ENCODE measurements around the gene FAM20A.

FAM20A gene

GRCh38 chr17:68640242-68640989 is 39.2 kb upstream of the FAM20A start:
- DNase-seq (ENCODE audit: low read depth), result no peak
- no peak for TF ChIP-seq CTCF (IDR thresholded peaks at IDR 0.05; ENCODE audit: control insufficient read depth, extremely low read depth, insufficient read depth)
- no peak overlapping the region for H3K4me3 ChIP-seq (ENCODE audit: low read depth, low read length)

GRCh38 chr17:68634345-68634876 is 33.2 kb upstream of the FAM20A start:
- TF ChIP-seq CTCF (IDR thresholded peaks at IDR 0.05; ENCODE audit: control insufficient read depth, extremely low read depth, insufficient read depth), result no peak
- H3K4me3 ChIP-seq (ENCODE audit: low read depth, low read length), result no peak overlapping the region
- DNase-seq (ENCODE audit: low read depth), result no peak

GRCh38 chr17:68628576-68628957 is 27.4 kb upstream of the FAM20A start:
- no peak for DNase-seq (ENCODE audit: low read depth)
- H3K4me3 ChIP-seq (ENCODE audit: low read depth, low read length), result no peak overlapping the region
- TF ChIP-seq CTCF (IDR thresholded peaks at IDR 0.05; ENCODE audit: control insufficient read depth, extremely low read depth, insufficient read depth), result no peak

- DNase-seq (ENCODE audit: low read depth), result peak; percentile 26
- no peak for TF ChIP-seq CTCF (IDR thresholded peaks at IDR 0.05; ENCODE audit: control insufficient read depth, extremely low read depth, insufficient read depth)
- no peak overlapping the region for H3K4me3 ChIP-seq (ENCODE audit: low read depth, low read length)
Observed at GRCh38 chr17:68627956-68628575, 26.9 kb upstream of the FAM20A start.

GRCh38 chr17:68624381-68624780 is 23.2 kb upstream of the FAM20A start:
- DNase-seq (ENCODE audit: low read depth), result no peak
- H3K4me3 ChIP-seq (ENCODE audit: low read depth, low read length), result no peak overlapping the region
- no peak for TF ChIP-seq CTCF (IDR thresholded peaks at IDR 0.05; ENCODE audit: control insufficient read depth, extremely low read depth, insufficient read depth)

- TF ChIP-seq CTCF (IDR thresholded peaks at IDR 0.05; ENCODE audit: control insufficient read depth, extremely low read depth, insufficient read depth), result no peak
- DNase-seq (ENCODE audit: low read depth), result no peak
- H3K4me3 ChIP-seq (ENCODE audit: low read depth, low read length), result no peak overlapping the region
Observed at GRCh38 chr17:68623811-68624210, 22.6 kb upstream of the FAM20A start.

Data from LNCaP clone FGC (cell line).